ENCODE results near the gene EXOC2.
"Not testable (repeated sequence)": the region's sequence is repeated elsewhere in the genome, so short reads cannot be mapped to it uniquely, and the experiment has no call there.

Gene EXOC2

GRCh38 chr6:583635-584034 lies 109.3 kb downstream of the EXOC2 start:
- DNase-seq (ENCODE audit: low read depth), result no peak

GRCh38 chr6:583116-583515 lies 109.8 kb downstream of the EXOC2 start:
- DNase-seq (ENCODE audit: low read depth), result no peak

GRCh38 chr6:582370-582769 lies 110.6 kb downstream of the EXOC2 start:
- DNase-seq (ENCODE audit: low read depth), result no peak

- no peak for DNase-seq (ENCODE audit: low read depth)
Measured at GRCh38 chr6:579339-579738, 113.6 kb downstream of the EXOC2 start.

GRCh38 chr6:572596-573265 lies 120.2 kb downstream of the EXOC2 start:
- no peak for DNase-seq (ENCODE audit: low read depth)

GRCh38 chr6:571892-572291 lies 121.0 kb downstream of the EXOC2 start:
- DNase-seq (ENCODE audit: low read depth), result no peak

- DNase-seq (ENCODE audit: low read depth), result no peak
Measured at GRCh38 chr6:570825-571224, 122.1 kb downstream of the EXOC2 start.

GRCh38 chr6:568954-569523 lies 123.9 kb downstream of the EXOC2 start:
- DNase-seq (ENCODE audit: low read depth), result no peak

GRCh38 chr6:568085-568484 lies 124.9 kb downstream of the EXOC2 start:
- no peak for DNase-seq (ENCODE audit: low read depth)

- DNase-seq (ENCODE audit: low read depth), result no peak
Measured at GRCh38 chr6:563863-564262, 129.1 kb downstream of the EXOC2 start.

- no peak for DNase-seq (ENCODE audit: low read depth)
Measured at GRCh38 chr6:562052-562676, 130.8 kb downstream of the EXOC2 start.

GRCh38 chr6:561335-561734 lies 131.6 kb downstream of the EXOC2 start:
- not testable (repeated sequence) for DNase-seq (ENCODE audit: low read depth)

GRCh38 chr6:558959-559358 lies 134.0 kb downstream of the EXOC2 start:
- no peak for DNase-seq (ENCODE audit: low read depth)

GRCh38 chr6:558089-558488 lies 134.8 kb downstream of the EXOC2 start:
- no peak for DNase-seq (ENCODE audit: low read depth)

- DNase-seq (ENCODE audit: low read depth), result no peak
Measured at GRCh38 chr6:551829-552350, 141.0 kb downstream of the EXOC2 start.

- DNase-seq (ENCODE audit: low read depth), result no peak
Measured at GRCh38 chr6:551405-551804, 141.5 kb downstream of the EXOC2 start.

- no peak for DNase-seq (ENCODE audit: low read depth)
Measured at GRCh38 chr6:549906-550305, 143.0 kb downstream of the EXOC2 start.

- no peak for DNase-seq (ENCODE audit: low read depth)
Measured at GRCh38 chr6:548517-548916, 144.4 kb downstream of the EXOC2 start.

GRCh38 chr6:548091-548490 lies 144.8 kb downstream of the EXOC2 start:
- no peak for DNase-seq (ENCODE audit: low read depth)

- no peak for DNase-seq (ENCODE audit: low read depth)
Measured at GRCh38 chr6:540490-540889, 152.4 kb downstream of the EXOC2 start.

- DNase-seq (ENCODE audit: low read depth), result no peak
Measured at GRCh38 chr6:537114-537513, 155.8 kb downstream of the EXOC2 start.

- DNase-seq (ENCODE audit: low read depth), result no peak
Measured at GRCh38 chr6:530425-530824, 162.5 kb downstream of the EXOC2 start.

GRCh38 chr6:528989-529388 lies 163.9 kb downstream of the EXOC2 start:
- DNase-seq (ENCODE audit: low read depth), result no peak

Measured in activated gamma-delta T cell treated with anti-CD3 and anti-CD28 coated beads, Interleukin-2, amount 50 U/mL, for 16 hours (primary cell).